CD14-positive monocyte (primary cell): ENCODE measurements around the gene CCN6. TPM values are rescaled to one million over a fixed set of nuclear protein-coding genes. Genes with fewer than 3 reads are reported as not detected.

Experiments
- DNase-seq, 3 donors: peaks; one replicate each; pipeline ENCODE4 v3.0.0-alpha.2; 2011 to 2022
- H2AFZ ChIP-seq: 2 replicates; pipeline ENCODE4 v1.6.0; 2012; ENCODE audit warnings: mild to moderate bottlenecking, low read depth, low read length, inconsistent platforms; ENCODE audit not compliant: insufficient read depth, poor library complexity, severe bottlenecking
- H3K27ac ChIP-seq, 2 donors: 1 replicate in 1 of 2; 2 replicates in 1 of 2; pipeline ENCODE4 v1.5.1; 2012 to 2013; ENCODE audit warnings: low read length in 2 of 2, control low read depth in 1 of 2, inconsistent platforms in 1 of 2, low read depth in 1 of 2, mild to moderate bottlenecking in 1 of 2
- H3K27me3 ChIP-seq, 2 donors: one replicate each; pipeline versions ENCODE4 v1.6.0 to v1.6.1; 2011 to 2013; ENCODE audit warnings: low read length in 2 of 2; ENCODE audit not compliant: control insufficient read depth in 2 of 2, insufficient read depth in 2 of 2
- H3K36me3 ChIP-seq, 2 donors: replicated peaks in 1 of 2; 1 replicate in 1 of 2; 2 replicates in 1 of 2; pipeline versions ENCODE4 v1.5.1 to v1.6.1; 2012 to 2013; ENCODE audit warnings: low read length in 2 of 2, control low read depth in 1 of 2, inconsistent platforms in 1 of 2, mild to moderate bottlenecking in 1 of 2; ENCODE audit not compliant: insufficient read depth in 2 of 2, control insufficient read depth in 1 of 2
- H3K4me1 ChIP-seq, 2 donors: 1 replicate in 1 of 2; 2 replicates in 1 of 2; pipeline versions ENCODE4 v1.5.1 to v1.6.1; 2012 to 2013; ENCODE audit warnings: low read length in 2 of 2, control low read depth in 1 of 2, inconsistent platforms in 1 of 2, mild to moderate bottlenecking in 1 of 2, moderate library complexity in 1 of 2; ENCODE audit not compliant: insufficient read depth in 2 of 2, control insufficient read depth in 1 of 2
- H3K4me2 ChIP-seq: replicated peaks from 2 replicates; pipeline ENCODE3; 2012; ENCODE audit warnings: low read length, moderate library complexity, mild to moderate bottlenecking; ENCODE audit not compliant: poor library complexity, severe bottlenecking; ENCODE audit errors: extremely low read depth
- H3K4me3 ChIP-seq, 3 experiments: fragments of 200-600 bp in 1 of 3; sonication (generic) in 1 of 3; replicated peaks in 1 of 3; 1 replicate in 2 of 3; 2 replicates in 1 of 3; pipeline ENCODE4 v1.5.1; 2011 to 2013; ENCODE audit warnings: low read length in 3 of 3, mild to moderate bottlenecking in 3 of 3, control low read depth in 2 of 3, low read depth in 2 of 3, inconsistent platforms in 1 of 3, moderate library complexity in 1 of 3
- H3K79me2 ChIP-seq: 2 replicates; pipeline ENCODE4 v1.6.0; 2012; ENCODE audit warnings: mild to moderate bottlenecking, control low read depth, inconsistent platforms, low read length, moderate library complexity; ENCODE audit not compliant: insufficient read depth
- H3K9ac ChIP-seq: 2 replicates; pipeline ENCODE4 v1.6.0; 2017; ENCODE audit warnings: low read length, mild to moderate bottlenecking; ENCODE audit not compliant: insufficient read depth, poor library complexity, severe bottlenecking
- H3K9me3 ChIP-seq, 2 donors: replicated peaks in 1 of 2; 1 replicate in 1 of 2; 2 replicates in 1 of 2; pipeline versions ENCODE4 v1.5.1 to v1.6.1; 2012 to 2013; ENCODE audit warnings: low read length in 2 of 2, control low read depth in 1 of 2; ENCODE audit not compliant: control insufficient read depth in 1 of 2, insufficient read depth in 1 of 2
- H4K20me1 ChIP-seq: 2 replicates; pipeline ENCODE4 v1.6.0; 2012; ENCODE audit warnings: mild to moderate bottlenecking, low read length, control low read depth, moderate library complexity; ENCODE audit not compliant: insufficient read depth
- H3K27ac Mint-ChIP-seq, 7 donors: one replicate each; pipeline ENCODE4 v1.8.0; 2020; ENCODE audit warnings: mild to moderate bottlenecking in 7 of 7, mixed read lengths in 7 of 7, moderate library complexity in 6 of 7, inconsistent platforms in 2 of 7
- H3K27me3 Mint-ChIP-seq, 3 donors: one replicate each; pipeline ENCODE4 v1.8.0; 2021 to 2022; ENCODE audit warnings: low read depth in 3 of 3, mild to moderate bottlenecking in 3 of 3, mixed read lengths in 3 of 3, moderate library complexity in 3 of 3, inconsistent platforms in 1 of 3
- H3K36me3 Mint-ChIP-seq, 2 donors: one replicate each; pipeline ENCODE4 v1.8.0; 2020; ENCODE audit warnings: mixed read lengths in 2 of 2, inconsistent platforms in 1 of 2, mild to moderate bottlenecking in 1 of 2
- H3K4me1 Mint-ChIP-seq: one replicate; pipeline ENCODE4 v1.8.0; 2020; ENCODE audit warnings: mild to moderate bottlenecking, mixed read lengths
- H3K4me3 Mint-ChIP-seq, 2 donors: one replicate each; pipeline ENCODE4 v1.8.0; 2020; ENCODE audit warnings: mild to moderate bottlenecking in 2 of 2, mixed read lengths in 2 of 2, moderate library complexity in 1 of 2
- H3K9me3 Mint-ChIP-seq, 7 donors: one replicate each; pipeline ENCODE4 v1.8.0; 2020 to 2022; ENCODE audit warnings: mixed read lengths in 7 of 7, mild to moderate bottlenecking in 6 of 7, moderate library complexity in 6 of 7, inconsistent platforms in 2 of 7
- CTCF ChIP-seq: fragments of 200-600 bp; IDR thresholded peaks from one replicate; pipeline ENCODE4 v1.8.0; 2022; ENCODE audit warnings: antibody characterized with exemption, mild to moderate bottlenecking
- WGBS: methylation state at CpG from one replicate; pipeline ENCODE4 v1.1.5; 2013; ENCODE audit warnings: missing lambda C conversion rate; ENCODE audit not compliant: insufficient coverage; 5-methylcytosine and 5-hydroxymethylcytosine counted together
- intact Hi-C, 2 donors: fragments of 100-400 bp; cut with micrococcal nuclease; formaldehyde crosslinking; loops; one replicate each; pipeline versions ENCODE4 v1.15.0 to v1.15.1; 2023
- polyA plus RNA-seq, 3 donors: library from polyadenylated mRNA; depleted of rRNA in 1 of 3; unstranded in 2 of 3; stranded (reverse) in 1 of 3; fragments of 300-500 nt in 2 of 3; fragments of >200 nt in 1 of 3; fragmentation: Illumina TruSeq in 2 of 3; gene quantifications; 1 replicate in 2 of 3; 2 replicates in 1 of 3; pipeline ENCODE4 v1.2.3, GENCODE V29; 2012 to 2021

Gene CCN6
- polyA plus RNA-seq, 3 donors: not detected

DNA sequence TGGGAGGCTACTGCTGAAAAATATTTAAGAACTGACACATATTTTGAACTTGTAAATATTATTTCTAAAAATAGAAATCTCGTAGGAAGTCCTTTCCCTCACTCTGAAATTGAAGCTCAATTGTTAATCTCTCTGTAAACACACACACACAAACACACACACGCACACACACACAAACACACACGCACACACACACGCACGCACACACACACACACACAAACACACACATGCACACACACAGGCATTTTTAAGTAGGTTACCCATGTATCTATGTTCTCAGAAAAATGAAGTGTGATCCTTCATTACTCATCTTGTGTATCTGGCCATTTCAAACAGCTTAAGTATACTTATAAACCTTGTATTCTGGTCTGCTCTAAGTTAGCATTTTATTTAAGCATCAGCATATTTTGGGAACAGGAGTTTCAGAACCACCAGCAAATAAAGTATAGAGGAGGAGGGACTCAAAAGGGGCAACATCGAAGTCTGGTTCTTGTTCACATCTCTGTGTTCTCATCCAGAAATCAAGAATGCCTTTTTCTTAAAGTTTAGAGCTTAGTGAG is 11.6 kb downstream of the CCN6 start:
- Histone ChIP-seq H3K27me3 (no peaks in the 10 kb centered on the region), H3K4me1 (no peaks in the 10 kb centered on the region), H3K9ac (no peak overlapping the region), H3K79me2 (no peaks in the 10 kb centered on the region), H2AFZ (no peak overlapping the region), H3K4me3 (no peak overlapping the region), H3K9me3 (no peaks in the 10 kb centered on the region), H3K36me3 (no peaks in the 10 kb centered on the region), H3K27ac (no peak overlapping the region), H4K20me1 (no peaks in the 10 kb centered on the region), H3K4me2 (no peak overlapping the region)
- H3K9me3 Mint-ChIP-seq: no peaks in the 10 kb centered on the region
- H3K4me1 Mint-ChIP-seq: no peaks in the 10 kb centered on the region
- DNase-seq: no peak
- H3K27ac Mint-ChIP-seq: no peak overlapping the region
- peaks cover 0 to 3% of the 10 kb centered on the region in 2 donors for H3K36me3 Mint-ChIP-seq
- H3K27me3 Mint-ChIP-seq: no peaks in the 10 kb centered on the region
- H3K4me3 Mint-ChIP-seq: no peak overlapping the region
- intact Hi-C loops: no loop called here
- 33% methylated on average over 1 of the region's 6 CpGs for WGBS
- TF ChIP-seq CTCF: no peak

- Histone ChIP-seq H3K9me3 (no peaks in the 10 kb centered on the region), H3K4me1 (no peaks in the 10 kb centered on the region), H2AFZ (no peak overlapping the region), H3K79me2 (no peaks in the 10 kb centered on the region), H3K27me3 (no peaks in the 10 kb centered on the region), H3K4me3 (no peak overlapping the region), H3K9ac (no peak overlapping the region), H4K20me1 (no peaks in the 10 kb centered on the region), H3K4me2 (no peak overlapping the region), H3K27ac (no peak overlapping the region), H3K36me3 (peaks cover 0 to 6% of the 10 kb centered on the region in 2 donors)
- no peak for TF ChIP-seq CTCF
- no peaks in the 10 kb centered on the region for H3K4me1 Mint-ChIP-seq
- no peak overlapping the region for H3K27ac Mint-ChIP-seq
- H3K36me3 Mint-ChIP-seq: peaks cover 1 to 3% of the 10 kb centered on the region in 2 donors
- DNase-seq: no peak
- intact Hi-C loops: no loop called here
- no peaks in the 10 kb centered on the region for H3K27me3 Mint-ChIP-seq
- WGBS: no CpG with 5 or more reads among the region's 3 CpGs
- no peaks in the 10 kb centered on the region for H3K9me3 Mint-ChIP-seq
- no peak overlapping the region for H3K4me3 Mint-ChIP-seq
Measured at GRCh38 chr6:112066606-112067005, 12.7 kb downstream of the CCN6 start.
